ENCODE results near the gene HDGFL2. TPM values are rescaled to one million over a fixed set of nuclear protein-coding genes. Genes with fewer than 3 reads are reported as not detected.

The HDGFL2 gene
- total and polyA plus RNA-seq, 2 of the 8 experiments (the other 6 are each of a cell fraction or from before 2014, with no cell fraction given) = 31.1 to 106 TPM

GRCh38 chr19:4493929-4494690, 22.0 kb downstream of the HDGFL2 start (continued):
- no peak for TF ChIP-seq RXRA (IDR thresholded peaks at IDR 0.05; ENCODE audit: insufficient read depth, low read depth, low read length)
- no peak for TF ChIP-seq BRCA1 (IDR thresholded peaks at IDR 0.05; ENCODE audit: low read depth, low read length)
